ENCODE data around the gene GAL3ST2.
"Not testable (repeated sequence)": the region's sequence is repeated elsewhere in the genome, so short reads cannot be mapped to it uniquely, and the experiment has no call there.

DNA sequence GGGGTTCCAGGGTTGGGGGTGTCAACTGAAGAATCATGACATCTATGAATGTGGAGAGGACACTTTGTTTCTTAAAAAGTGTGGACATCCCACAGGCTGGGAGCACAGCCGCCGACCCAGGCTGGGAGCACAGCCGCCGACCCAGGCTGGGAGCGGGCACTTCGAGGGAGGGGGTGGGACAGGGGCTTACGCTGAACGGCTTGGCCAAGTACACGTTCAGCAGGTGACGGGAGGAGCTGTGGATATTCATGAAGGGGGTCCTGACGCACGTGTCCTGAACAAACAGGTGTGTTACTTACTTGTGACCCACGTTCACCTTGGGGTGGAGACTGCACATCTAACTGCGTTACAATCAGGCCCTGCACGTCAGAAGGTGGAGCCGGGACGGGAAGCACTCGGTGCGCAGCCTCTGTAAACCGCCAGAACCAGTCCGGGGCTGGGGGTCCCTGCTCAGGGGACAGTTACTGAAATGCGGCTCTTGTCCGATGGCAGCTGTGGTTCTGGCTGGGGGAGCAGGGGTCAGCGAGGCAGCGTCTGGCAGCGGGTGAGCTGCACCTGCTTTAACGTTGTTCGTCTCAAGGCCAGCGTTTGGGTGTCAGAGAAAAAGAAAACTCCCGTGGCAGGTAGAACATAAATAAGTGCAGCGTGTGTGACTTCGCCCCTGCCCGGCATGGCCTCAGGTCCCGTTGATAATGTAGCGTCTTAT lies 23.7 kb downstream of the GAL3ST2 start:
- TF ChIP-seq, protein P1, sequence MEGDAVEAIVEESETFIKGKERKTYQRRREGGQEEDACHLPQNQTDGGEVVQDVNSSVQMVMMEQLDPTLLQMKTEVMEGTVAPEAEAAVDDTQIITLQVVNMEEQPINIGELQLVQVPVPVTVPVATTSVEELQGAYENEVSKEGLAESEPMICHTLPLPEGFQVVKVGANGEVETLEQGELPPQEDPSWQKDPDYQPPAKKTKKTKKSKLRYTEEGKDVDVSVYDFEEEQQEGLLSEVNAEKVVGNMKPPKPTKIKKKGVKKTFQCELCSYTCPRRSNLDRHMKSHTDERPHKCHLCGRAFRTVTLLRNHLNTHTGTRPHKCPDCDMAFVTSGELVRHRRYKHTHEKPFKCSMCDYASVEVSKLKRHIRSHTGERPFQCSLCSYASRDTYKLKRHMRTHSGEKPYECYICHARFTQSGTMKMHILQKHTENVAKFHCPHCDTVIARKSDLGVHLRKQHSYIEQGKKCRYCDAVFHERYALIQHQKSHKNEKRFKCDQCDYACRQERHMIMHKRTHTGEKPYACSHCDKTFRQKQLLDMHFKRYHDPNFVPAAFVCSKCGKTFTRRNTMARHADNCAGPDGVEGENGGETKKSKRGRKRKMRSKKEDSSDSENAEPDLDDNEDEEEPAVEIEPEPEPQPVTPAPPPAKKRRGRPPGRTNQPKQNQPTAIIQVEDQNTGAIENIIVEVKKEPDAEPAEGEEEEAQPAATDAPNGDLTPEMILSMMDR (IDR thresholded peaks at IDR 0.05; ENCODE audit: poor library complexity, severe bottlenecking), result not testable (repeated sequence)
- TF ChIP-seq EZH2 (IDR thresholded peaks at IDR 0.05; ENCODE audit: borderline replicate concordance, insufficient read depth, low read length, poor library complexity, severe bottlenecking); RAD21 (conservative IDR thresholded peaks at IDR 0.05); MXI1 (conservative IDR thresholded peaks at IDR 0.05; ENCODE audit: poor library complexity, severe bottlenecking); SMC3 (conservative IDR thresholded peaks at IDR 0.05; ENCODE audit: poor library complexity); POLR2AphosphoS5 (IDR thresholded peaks at IDR 0.05): not testable (repeated sequence)

All from neural cell (in vitro differentiated cells).